Measurements from ENCODE around the gene FABP7. TPM values are rescaled to one million over a fixed set of nuclear protein-coding genes. Genes with fewer than 3 reads are reported as not detected.

Gene FABP7
- total and polyA plus RNA-seq, 4 donors, result 0.03 to 10.4 TPM; not detected in 2

DNA sequence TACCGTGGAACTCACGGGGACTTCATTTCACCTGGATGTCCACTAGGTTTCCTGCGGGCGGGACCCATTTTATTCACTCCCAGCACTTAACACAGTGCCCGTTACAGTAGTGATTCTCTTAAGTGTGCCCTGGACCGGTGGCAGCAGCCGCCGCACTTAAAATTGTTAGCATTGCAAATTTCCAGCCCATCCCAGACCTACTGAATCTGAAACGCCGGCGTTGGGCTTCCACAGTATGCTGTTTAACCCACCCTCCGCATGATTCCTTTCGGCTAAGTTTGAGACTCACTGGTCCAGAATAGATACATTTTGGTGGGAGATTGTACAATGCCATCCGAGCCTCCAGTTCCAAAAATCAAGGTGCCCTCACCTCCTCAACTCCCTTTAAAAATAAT is 10.5 kb downstream of the FABP7 start:
- no peaks in the 10 kb centered on the region for H3K9me3 ChIP-seq (ENCODE audit: control insufficient read depth in 4 of 4, insufficient read depth in 3 of 4, low read length in 3 of 4)
- peaks cover 0 to 4% (median 0%) of the 10 kb centered on the region in 4 donors for H3K36me3 ChIP-seq (ENCODE audit: control insufficient read depth in 4 of 4, insufficient read depth in 4 of 4, low read length in 4 of 4)
- TF ChIP-seq, protein P1, sequence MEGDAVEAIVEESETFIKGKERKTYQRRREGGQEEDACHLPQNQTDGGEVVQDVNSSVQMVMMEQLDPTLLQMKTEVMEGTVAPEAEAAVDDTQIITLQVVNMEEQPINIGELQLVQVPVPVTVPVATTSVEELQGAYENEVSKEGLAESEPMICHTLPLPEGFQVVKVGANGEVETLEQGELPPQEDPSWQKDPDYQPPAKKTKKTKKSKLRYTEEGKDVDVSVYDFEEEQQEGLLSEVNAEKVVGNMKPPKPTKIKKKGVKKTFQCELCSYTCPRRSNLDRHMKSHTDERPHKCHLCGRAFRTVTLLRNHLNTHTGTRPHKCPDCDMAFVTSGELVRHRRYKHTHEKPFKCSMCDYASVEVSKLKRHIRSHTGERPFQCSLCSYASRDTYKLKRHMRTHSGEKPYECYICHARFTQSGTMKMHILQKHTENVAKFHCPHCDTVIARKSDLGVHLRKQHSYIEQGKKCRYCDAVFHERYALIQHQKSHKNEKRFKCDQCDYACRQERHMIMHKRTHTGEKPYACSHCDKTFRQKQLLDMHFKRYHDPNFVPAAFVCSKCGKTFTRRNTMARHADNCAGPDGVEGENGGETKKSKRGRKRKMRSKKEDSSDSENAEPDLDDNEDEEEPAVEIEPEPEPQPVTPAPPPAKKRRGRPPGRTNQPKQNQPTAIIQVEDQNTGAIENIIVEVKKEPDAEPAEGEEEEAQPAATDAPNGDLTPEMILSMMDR (IDR thresholded peaks at IDR 0.05; ENCODE audit: control extremely low read depth, extremely low read depth), result no peak
- 3% methylated on average over 14 of the region's 14 CpGs for WGBS, 2 donors
- H3K9ac ChIP-seq (ENCODE audit: insufficient read depth in 1 of 2, low read length in 2 of 2), result peak overlapping the region; percentile 80 to 98
- no peaks in the 10 kb centered on the region for H3K27me3 ChIP-seq (ENCODE audit: control insufficient read depth in 3 of 3, insufficient read depth in 3 of 3, low read length in 2 of 3)
- H3K4me3 ChIP-seq, result peak overlapping the region; percentile 78
- peak; percentile 12 for ATAC-seq (ENCODE audit: insufficient read depth, low FRiP score)
- peak overlapping the region; percentile 95 to 98 for H3K27ac ChIP-seq (ENCODE audit: low read depth in 1 of 2, low read length in 1 of 2)
- H3K4me1 ChIP-seq (ENCODE audit: control insufficient read depth in 5 of 5, insufficient read depth in 5 of 5, low read length in 5 of 5), result peaks cover 0 to 35% (median 3%) of the 10 kb centered on the region in 5 donors
- DNase-seq, result peak in 2 of 3 donors; percentile 53 to 64

DNA sequence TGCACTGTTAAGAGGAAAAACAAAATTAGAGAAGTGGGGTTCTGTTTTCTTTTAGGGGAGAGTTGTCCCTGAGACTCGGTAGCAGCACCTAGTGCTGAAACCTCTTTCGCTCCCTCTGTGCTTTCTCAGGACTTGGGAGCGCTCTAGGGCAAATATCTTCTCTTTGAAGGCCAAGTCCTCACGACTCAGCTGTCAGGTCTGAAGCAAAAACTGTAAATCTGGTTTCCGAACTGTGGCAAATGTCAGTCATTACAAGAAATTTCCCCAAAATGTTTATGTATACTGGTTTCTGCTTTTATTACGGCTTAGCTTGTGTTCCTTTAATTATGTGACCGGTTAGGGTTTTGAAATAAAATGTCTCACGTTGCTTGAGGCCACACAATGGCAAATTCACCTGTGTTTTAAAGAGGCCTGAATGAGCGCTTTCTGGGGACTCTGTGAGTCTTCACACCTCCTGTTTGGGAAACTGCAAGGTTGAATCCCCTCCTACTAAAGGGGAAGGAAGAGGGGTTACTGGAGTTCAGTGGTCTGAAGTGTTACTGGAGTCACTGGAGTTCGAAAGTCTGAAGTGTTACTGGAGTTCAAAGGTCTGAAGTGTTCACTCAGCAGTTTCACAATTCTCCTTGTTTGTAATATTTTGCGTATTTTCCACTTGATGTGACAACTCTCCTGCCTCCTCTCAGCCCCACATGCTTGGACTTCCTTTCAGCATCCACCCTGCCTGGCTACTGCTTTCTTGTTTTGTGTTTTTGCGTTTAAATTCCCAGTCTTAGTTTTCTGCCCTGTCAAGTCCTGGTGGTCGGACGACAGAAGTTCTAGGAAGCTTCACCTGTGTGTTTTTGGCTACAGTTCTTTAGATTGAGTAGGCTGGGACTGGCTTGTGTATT is 11.2 kb downstream of the FABP7 start:
- peak; percentile 30 for ATAC-seq (ENCODE audit: insufficient read depth, low FRiP score)
- H3K4me1 ChIP-seq (ENCODE audit: control insufficient read depth in 5 of 5, insufficient read depth in 5 of 5, low read length in 5 of 5), result peaks cover 0 to 35% (median 3%) of the 10 kb centered on the region in 5 donors
- H3K27ac ChIP-seq (ENCODE audit: low read depth in 1 of 2, low read length in 1 of 2), result peak overlapping the region; percentile 95 to 98
- DNase-seq, result peak; percentile 26 to 78 (median 73)
- TF ChIP-seq, protein P1 (IDR thresholded peaks at IDR 0.05; ENCODE audit: control extremely low read depth, extremely low read depth), result no peak
- no peaks in the 10 kb centered on the region for H3K27me3 ChIP-seq (ENCODE audit: control insufficient read depth in 3 of 3, insufficient read depth in 3 of 3, low read length in 2 of 3)
- peak overlapping the region in 1 of 2 donors; percentile 98 for H3K9ac ChIP-seq (ENCODE audit: insufficient read depth in 1 of 2, low read length in 2 of 2)
- H3K4me3 ChIP-seq, result peak overlapping the region; percentile 78
- 42 to 45% methylated on average over 14 of the region's 14 CpGs for WGBS, 2 donors
- no peaks in the 10 kb centered on the region for H3K9me3 ChIP-seq (ENCODE audit: control insufficient read depth in 4 of 4, insufficient read depth in 3 of 4, low read length in 3 of 4)
- peaks cover 0 to 4% (median 0%) of the 10 kb centered on the region in 4 donors for H3K36me3 ChIP-seq (ENCODE audit: control insufficient read depth in 4 of 4, insufficient read depth in 4 of 4, low read length in 4 of 4)

DNA sequence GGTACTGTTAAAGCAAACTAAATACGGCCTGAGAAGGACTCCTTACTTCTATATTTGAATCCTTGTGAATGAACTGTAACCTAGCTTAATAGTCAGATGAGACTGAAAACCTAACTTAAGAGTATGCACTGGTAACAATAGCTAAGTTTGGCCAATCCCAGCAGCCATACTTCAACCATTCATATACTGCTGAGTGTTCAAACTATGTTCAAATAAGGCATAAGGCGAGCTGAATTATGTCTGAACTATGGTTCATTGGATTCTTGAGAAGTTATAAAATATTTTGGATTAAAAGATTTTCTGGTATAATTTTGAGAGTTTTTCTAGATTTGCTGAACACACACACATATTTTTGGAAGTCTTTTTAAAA is 11.8 kb downstream of the FABP7 start:
- no peaks in the 10 kb centered on the region for H3K27me3 ChIP-seq (ENCODE audit: control insufficient read depth in 3 of 3, insufficient read depth in 3 of 3, low read length in 2 of 3)
- peak overlapping the region in 1 of 2 donors; percentile 33 for H3K27ac ChIP-seq (ENCODE audit: low read depth in 1 of 2, low read length in 1 of 2)
- ATAC-seq (ENCODE audit: insufficient read depth, low FRiP score) (no peak), DNase-seq (peak in 2 of 3 donors; percentile 35)
- 85 to 86% methylated on average over 2 of the region's 2 CpGs for WGBS, 2 donors
- no peak overlapping the region for H3K4me3 ChIP-seq
- H3K9me3 ChIP-seq (ENCODE audit: control insufficient read depth in 4 of 4, insufficient read depth in 3 of 4, low read length in 3 of 4), result no peaks in the 10 kb centered on the region
- peaks cover 0 to 35% (median 3%) of the 10 kb centered on the region in 5 donors for H3K4me1 ChIP-seq (ENCODE audit: control insufficient read depth in 5 of 5, insufficient read depth in 5 of 5, low read length in 5 of 5)
- TF ChIP-seq, protein P1 (IDR thresholded peaks at IDR 0.05; ENCODE audit: control extremely low read depth, extremely low read depth), result no peak
- H3K36me3 ChIP-seq (ENCODE audit: control insufficient read depth in 4 of 4, insufficient read depth in 4 of 4, low read length in 4 of 4), result peaks cover 0 to 4% (median 0%) of the 10 kb centered on the region in 4 donors
- H3K9ac ChIP-seq (ENCODE audit: insufficient read depth in 1 of 2, low read length in 2 of 2), result no peak overlapping the region
